Suprapubic skin (tissue), 4 donors: ENCODE data around the gene MOB3B.

Source experiments
- CTCF ChIP-seq, 2 donors: fragments of 200-600 bp in 1 of 2; fragments of 450-650 bp in 1 of 2; sonication (generic) in 1 of 2; IDR thresholded peaks; one replicate each; pipeline ENCODE4 v1.5.1; 2016 to 2019; ENCODE audit warnings: antibody characterized with exemption in 2 of 2, mild to moderate bottlenecking in 1 of 2, moderate library complexity in 1 of 2
- POLR2A ChIP-seq, 2 donors: fragments of 450-650 bp; IDR thresholded peaks; one replicate each; pipeline ENCODE4 v1.6.1; 2017; ENCODE audit warnings: antibody characterized with exemption in 2 of 2, mild to moderate bottlenecking in 2 of 2, moderate library complexity in 2 of 2
- POLR2AphosphoS5 ChIP-seq, 3 donors: sonication (generic); formaldehyde crosslinking; IDR thresholded peaks; one replicate each; pipeline ENCODE4 v1.6.1; 2017; ENCODE audit warnings: antibody characterized with exemption in 3 of 3

GRCh38 chr9:27339661-27340284 is 189.8 kb downstream of the MOB3B start:
- no peak for TF ChIP-seq CTCF (IDR thresholded peaks at IDR 0.05)
- no peak for TF ChIP-seq POLR2A (IDR thresholded peaks at IDR 0.05)
- no peak for TF ChIP-seq POLR2AphosphoS5 (IDR thresholded peaks at IDR 0.05)
